H1 (cell line): ENCODE measurements around the gene PIK3R3. TPM values are rescaled to one million over a fixed set of nuclear protein-coding genes. Genes with fewer than 3 reads are reported as not detected.

Source experiments
- HDAC2 ChIP-seq, 2 experiments: fragments of 300-600 bp in 1 of 2; sonication (generic) in 1 of 2; IDR thresholded peaks; 2 replicates each; pipeline ENCODE4 v1.6.1; 2011 to 2012; ENCODE audit warnings: low read depth in 2 of 2, low read length in 2 of 2, mild to moderate bottlenecking in 2 of 2, moderate library complexity in 2 of 2, borderline replicate concordance in 1 of 2, inconsistent platforms in 1 of 2
- NANOG ChIP-seq: IDR thresholded peaks from 2 replicates; pipeline ENCODE4 v1.6.1; 2011; ENCODE audit warnings: low read length, low read depth, mild to moderate bottlenecking, inconsistent platforms; ENCODE audit not compliant: insufficient read depth, poor library complexity, severe bottlenecking
- polyA plus RNA-seq, 7 experiments: library from polyadenylated mRNA; depleted of rRNA in 3 of 7; stranded (reverse) in 5 of 7; unstranded in 2 of 7; fragments of >200 nt in 5 of 7; fragments of 200-250 nt in 2 of 7; gene quantifications; 1 replicate in 5 of 7; 2 replicates in 1 of 7; 4 replicates in 1 of 7; pipeline versions ENCODE4 v1.2.1 to v1.2.3, GENCODE V29; 2011 to 2013; ENCODE audit warnings: missing spikeins in 2 of 7, mixed read lengths in 2 of 7
- total RNA-seq: library from RNA; stranded (reverse); fragmentation: NEBNext Ultra II Directional; extraction: Animal tissue kit (Norgen Biotek cat#: 25700); gene quantifications from 2 replicates; pipeline ENCODE4 v1.2.1, GENCODE V29; 2021
- TF ChIP-seq, protein P1 (sequence below): fragments of 300-600 bp; sonication (generic); IDR thresholded peaks from 2 replicates; pipeline ENCODE4 v1.7.1; 2012; ENCODE audit warnings: low read length, moderate library complexity, mild to moderate bottlenecking, inconsistent platforms; ENCODE audit not compliant: insufficient replicate concordance

Gene PIK3R3
- total and polyA plus RNA-seq, 2 of the 8 experiments (the other 6 are each of a cell fraction or from before 2014, with no cell fraction given), result 5.3 to 13.6 TPM

DNA sequence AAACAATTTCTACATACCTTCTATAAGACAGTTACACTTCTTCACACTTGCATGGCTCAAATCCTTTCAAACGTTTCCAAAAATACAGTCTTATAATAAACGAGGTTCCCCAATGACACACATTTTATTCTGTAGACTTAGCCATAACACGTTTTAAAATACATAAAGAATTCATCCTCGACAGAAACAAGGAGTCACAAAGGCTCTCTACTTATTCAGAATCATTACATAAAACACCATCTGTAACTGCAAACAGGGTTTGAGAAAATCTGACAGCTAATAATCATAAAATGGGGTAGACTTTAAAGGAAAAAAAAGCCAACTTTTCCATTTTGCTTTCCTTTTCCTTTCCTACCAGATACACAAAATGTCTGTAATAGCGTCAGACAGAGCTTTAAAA lies 1.8 kb downstream of the PIK3R3 start (continued):
- TF ChIP-seq, protein P1, sequence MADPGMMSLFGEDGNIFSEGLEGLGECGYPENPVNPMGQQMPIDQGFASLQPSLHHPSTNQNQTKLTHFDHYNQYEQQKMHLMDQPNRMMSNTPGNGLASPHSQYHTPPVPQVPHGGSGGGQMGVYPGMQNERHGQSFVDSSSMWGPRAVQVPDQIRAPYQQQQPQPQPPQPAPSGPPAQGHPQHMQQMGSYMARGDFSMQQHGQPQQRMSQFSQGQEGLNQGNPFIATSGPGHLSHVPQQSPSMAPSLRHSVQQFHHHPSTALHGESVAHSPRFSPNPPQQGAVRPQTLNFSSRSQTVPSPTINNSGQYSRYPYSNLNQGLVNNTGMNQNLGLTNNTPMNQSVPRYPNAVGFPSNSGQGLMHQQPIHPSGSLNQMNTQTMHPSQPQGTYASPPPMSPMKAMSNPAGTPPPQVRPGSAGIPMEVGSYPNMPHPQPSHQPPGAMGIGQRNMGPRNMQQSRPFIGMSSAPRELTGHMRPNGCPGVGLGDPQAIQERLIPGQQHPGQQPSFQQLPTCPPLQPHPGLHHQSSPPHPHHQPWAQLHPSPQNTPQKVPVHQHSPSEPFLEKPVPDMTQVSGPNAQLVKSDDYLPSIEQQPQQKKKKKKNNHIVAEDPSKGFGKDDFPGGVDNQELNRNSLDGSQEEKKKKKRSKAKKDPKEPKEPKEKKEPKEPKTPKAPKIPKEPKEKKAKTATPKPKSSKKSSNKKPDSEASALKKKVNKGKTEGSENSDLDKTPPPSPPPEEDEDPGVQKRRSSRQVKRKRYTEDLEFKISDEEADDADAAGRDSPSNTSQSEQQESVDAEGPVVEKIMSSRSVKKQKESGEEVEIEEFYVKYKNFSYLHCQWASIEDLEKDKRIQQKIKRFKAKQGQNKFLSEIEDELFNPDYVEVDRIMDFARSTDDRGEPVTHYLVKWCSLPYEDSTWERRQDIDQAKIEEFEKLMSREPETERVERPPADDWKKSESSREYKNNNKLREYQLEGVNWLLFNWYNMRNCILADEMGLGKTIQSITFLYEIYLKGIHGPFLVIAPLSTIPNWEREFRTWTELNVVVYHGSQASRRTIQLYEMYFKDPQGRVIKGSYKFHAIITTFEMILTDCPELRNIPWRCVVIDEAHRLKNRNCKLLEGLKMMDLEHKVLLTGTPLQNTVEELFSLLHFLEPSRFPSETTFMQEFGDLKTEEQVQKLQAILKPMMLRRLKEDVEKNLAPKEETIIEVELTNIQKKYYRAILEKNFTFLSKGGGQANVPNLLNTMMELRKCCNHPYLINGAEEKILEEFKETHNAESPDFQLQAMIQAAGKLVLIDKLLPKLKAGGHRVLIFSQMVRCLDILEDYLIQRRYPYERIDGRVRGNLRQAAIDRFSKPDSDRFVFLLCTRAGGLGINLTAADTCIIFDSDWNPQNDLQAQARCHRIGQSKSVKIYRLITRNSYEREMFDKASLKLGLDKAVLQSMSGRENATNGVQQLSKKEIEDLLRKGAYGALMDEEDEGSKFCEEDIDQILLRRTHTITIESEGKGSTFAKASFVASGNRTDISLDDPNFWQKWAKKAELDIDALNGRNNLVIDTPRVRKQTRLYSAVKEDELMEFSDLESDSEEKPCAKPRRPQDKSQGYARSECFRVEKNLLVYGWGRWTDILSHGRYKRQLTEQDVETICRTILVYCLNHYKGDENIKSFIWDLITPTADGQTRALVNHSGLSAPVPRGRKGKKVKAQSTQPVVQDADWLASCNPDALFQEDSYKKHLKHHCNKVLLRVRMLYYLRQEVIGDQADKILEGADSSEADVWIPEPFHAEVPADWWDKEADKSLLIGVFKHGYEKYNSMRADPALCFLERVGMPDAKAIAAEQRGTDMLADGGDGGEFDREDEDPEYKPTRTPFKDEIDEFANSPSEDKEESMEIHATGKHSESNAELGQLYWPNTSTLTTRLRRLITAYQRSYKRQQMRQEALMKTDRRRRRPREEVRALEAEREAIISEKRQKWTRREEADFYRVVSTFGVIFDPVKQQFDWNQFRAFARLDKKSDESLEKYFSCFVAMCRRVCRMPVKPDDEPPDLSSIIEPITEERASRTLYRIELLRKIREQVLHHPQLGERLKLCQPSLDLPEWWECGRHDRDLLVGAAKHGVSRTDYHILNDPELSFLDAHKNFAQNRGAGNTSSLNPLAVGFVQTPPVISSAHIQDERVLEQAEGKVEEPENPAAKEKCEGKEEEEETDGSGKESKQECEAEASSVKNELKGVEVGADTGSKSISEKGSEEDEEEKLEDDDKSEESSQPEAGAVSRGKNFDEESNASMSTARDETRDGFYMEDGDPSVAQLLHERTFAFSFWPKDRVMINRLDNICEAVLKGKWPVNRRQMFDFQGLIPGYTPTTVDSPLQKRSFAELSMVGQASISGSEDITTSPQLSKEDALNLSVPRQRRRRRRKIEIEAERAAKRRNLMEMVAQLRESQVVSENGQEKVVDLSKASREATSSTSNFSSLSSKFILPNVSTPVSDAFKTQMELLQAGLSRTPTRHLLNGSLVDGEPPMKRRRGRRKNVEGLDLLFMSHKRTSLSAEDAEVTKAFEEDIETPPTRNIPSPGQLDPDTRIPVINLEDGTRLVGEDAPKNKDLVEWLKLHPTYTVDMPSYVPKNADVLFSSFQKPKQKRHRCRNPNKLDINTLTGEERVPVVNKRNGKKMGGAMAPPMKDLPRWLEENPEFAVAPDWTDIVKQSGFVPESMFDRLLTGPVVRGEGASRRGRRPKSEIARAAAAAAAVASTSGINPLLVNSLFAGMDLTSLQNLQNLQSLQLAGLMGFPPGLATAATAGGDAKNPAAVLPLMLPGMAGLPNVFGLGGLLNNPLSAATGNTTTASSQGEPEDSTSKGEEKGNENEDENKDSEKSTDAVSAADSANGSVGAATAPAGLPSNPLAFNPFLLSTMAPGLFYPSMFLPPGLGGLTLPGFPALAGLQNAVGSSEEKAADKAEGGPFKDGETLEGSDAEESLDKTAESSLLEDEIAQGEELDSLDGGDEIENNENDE, result no peak
- TF ChIP-seq HDAC2 (IDR thresholded peaks at IDR 0.05; ENCODE audit: borderline replicate concordance in 1 of 2, low read depth in 2 of 2, low read length in 2 of 2) (no peak), NANOG (no peak)
